Suppressor macrophage (primary cell): Measurements from ENCODE around the gene NCCRP1.

ENCODE experiments used
- DNase-seq, 4 experiments: peaks; one replicate each; pipeline ENCODE4 v3.0.0-alpha.2; 2020 to 2022

The NCCRP1 gene

DNA sequence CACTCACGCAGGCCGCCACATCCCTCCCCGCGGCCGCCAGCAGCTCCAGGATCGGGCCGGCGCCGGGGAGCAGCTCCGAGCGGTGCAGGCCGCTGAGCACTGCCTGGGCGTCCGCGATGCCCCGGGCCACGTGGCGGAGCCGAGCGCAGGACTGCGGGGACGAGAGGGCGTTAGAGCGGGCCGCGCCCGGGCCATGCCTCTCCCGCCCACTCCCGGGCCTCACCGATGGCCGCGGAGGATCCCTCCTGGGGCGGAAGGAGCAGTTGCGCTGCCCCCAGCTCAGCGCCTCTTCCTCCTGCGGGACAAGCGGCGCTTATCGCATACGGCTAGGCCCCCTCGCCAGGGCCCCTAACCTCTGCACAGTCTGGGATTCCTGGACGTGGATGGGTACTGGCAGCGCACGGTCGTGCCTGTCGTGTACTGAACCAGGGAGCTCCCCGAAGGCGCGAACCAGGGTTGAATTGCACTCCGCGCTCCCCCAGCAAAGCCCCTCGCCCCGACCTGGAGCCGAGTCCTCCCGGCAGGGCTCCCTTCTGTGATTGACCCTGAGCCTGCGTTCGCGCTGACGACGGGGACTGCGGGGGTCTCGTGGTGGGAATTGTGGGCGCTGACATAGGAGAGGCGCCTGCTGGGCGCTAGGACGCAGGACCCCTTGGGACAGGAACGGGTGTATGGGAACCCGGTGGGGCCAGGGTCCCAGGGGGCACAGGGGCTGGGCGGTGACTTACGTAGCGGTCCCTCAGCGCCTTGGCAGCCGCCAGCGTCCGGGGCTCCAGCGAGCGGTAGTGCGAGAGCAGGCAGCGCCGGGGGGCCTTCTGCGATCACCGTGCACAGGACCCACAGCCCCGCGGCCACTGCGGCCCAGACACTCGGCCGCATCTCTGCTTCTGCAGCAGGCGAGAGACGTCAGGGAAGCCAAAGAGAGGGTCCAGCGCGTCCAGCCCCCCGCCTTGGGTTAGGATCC lies 51.2 kb downstream of the NCCRP1 start:
- peak in 2 of 4 experiments; percentile 17 to 42 for DNase-seq

DNA sequence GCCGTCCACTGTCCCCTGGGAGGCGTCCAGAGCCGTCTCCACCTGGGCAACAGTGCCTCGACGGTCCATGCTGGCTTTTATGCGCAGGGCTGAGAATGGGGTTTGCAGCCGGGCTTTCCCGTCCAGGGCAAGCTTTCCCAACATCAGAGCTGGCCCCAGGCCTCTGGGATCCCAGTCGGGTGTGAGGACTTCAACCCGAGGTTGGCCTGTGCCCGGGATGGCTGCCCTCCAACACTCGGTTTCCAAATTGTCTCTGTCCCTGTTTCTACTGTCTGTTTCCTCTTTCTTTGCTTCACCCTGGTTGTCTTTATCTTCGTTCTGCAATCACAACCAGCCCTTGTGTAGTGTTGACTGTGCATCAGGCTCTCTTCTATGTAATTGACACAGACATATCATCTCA lies 52.0 kb downstream of the NCCRP1 start, which contains the start of gene IFNL4:
TSS of gene IFNL4 (minus strand) at position 51 of the 400 bp plus-strand sequence.
- no peak for DNase-seq

DNA sequence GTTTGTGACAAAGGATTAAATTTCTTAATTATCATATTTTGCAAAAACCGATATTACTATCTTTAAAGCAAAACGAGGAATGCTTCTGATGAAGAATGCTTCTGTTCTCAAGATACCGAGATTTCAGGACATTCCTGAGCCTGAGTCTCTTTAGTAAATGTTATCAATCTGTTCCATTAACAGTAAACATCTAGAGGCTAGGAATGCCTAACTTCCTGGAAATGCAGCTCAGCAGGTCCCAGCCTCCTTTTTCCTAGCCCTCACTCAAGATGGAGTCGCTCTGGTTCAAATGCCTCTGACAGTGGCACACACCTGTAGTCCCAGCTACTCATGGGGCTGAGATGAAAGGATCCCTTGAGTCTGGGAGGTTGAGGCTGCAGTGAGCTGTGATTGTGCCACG lies 54.3 kb downstream of the NCCRP1 start:
- DNase-seq, result no peak
